Measurements from ENCODE around the gene SPAG16. TPM values are rescaled to one million over a fixed set of nuclear protein-coding genes. Genes with fewer than 3 reads are reported as not detected.
"Not testable (repeated sequence)": the region's sequence is repeated elsewhere in the genome, so short reads cannot be mapped to it uniquely, and the experiment has no call there.

Gene SPAG16
- total RNA-seq, 4 donors from 2014 or later, result 5.0 to 73.8 (median 21.6) TPM

- H3K27me3 ChIP-seq, result no peaks in the 10 kb centered on the region
- H3K36me3 ChIP-seq, result no peaks in the 10 kb centered on the region
- H3K9me3 ChIP-seq, result no peaks in the 10 kb centered on the region
- H3K4me1 ChIP-seq, result no peaks in the 10 kb centered on the region
- intact Hi-C loops (cut with DNase I; ENCODE audit: low total_unique reads), result no loop called here
- TF ChIP-seq POLR2A (IDR thresholded peaks at IDR 0.05), result no peak
- no peak for TF ChIP-seq CTCF (IDR thresholded peaks at IDR 0.05)
- no peak overlapping the region for H3K4me3 ChIP-seq
- no peak overlapping the region for H3K27ac ChIP-seq
- DNase-seq, result no peak
Observed at GRCh38 chr2:213376644-213377043, 92.4 kb downstream of the SPAG16 start.

- H3K9me3 ChIP-seq; H3K27me3 ChIP-seq; H3K4me1 ChIP-seq; H3K4me3 ChIP-seq; intact Hi-C loops (cut with DNase I; ENCODE audit: low total_unique reads); H3K27ac ChIP-seq; DNase-seq; H3K36me3 ChIP-seq: not testable (repeated sequence)
Observed at GRCh38 chr2:213407027-213407426, 122.8 kb downstream of the SPAG16 start.

- H3K27ac ChIP-seq; intact Hi-C loops (cut with DNase I; ENCODE audit: low total_unique reads); H3K9me3 ChIP-seq: not testable (repeated sequence)
Observed at GRCh38 chr2:213408426-213409070, 124.3 kb downstream of the SPAG16 start.

GRCh38 chr2:213410687-213411086 is 126.4 kb downstream of the SPAG16 start:
- DNase-seq; H3K27me3 ChIP-seq; intact Hi-C loops (cut with DNase I; ENCODE audit: low total_unique reads): not testable (repeated sequence)

More at GRCh38 chr2:213408426-213409070, 124.3 kb downstream of the SPAG16 start:
- not testable (repeated sequence) for H3K27me3 ChIP-seq, DNase-seq, H3K36me3 ChIP-seq, H3K4me3 ChIP-seq, H3K4me1 ChIP-seq

GRCh38 chr2:213411582-213412289 is 127.5 kb downstream of the SPAG16 start:
- Histone ChIP-seq H3K27me3 (no peaks in the 10 kb centered on the region), H3K9me3 (no peaks in the 10 kb centered on the region), H3K27ac (no peak overlapping the region), H3K4me3 (no peak overlapping the region), H3K4me1 (no peaks in the 10 kb centered on the region), H3K36me3 (no peaks in the 10 kb centered on the region)
- intact Hi-C loops (cut with DNase I; ENCODE audit: low total_unique reads), result no loop called here
- TF ChIP-seq POLR2A (IDR thresholded peaks at IDR 0.05) (no peak), CTCF (IDR thresholded peaks at IDR 0.05) (no peak)
- DNase-seq, result no peak

More at GRCh38 chr2:213410687-213411086, 126.4 kb downstream of the SPAG16 start:
- H3K4me1 ChIP-seq, H3K36me3 ChIP-seq, H3K4me3 ChIP-seq, H3K27ac ChIP-seq, H3K9me3 ChIP-seq: not testable (repeated sequence)

GRCh38 chr2:213415093-213415492 is 130.8 kb downstream of the SPAG16 start:
- no peaks in the 10 kb centered on the region for H3K9me3 ChIP-seq
- H3K4me1 ChIP-seq, result no peaks in the 10 kb centered on the region
- no peaks in the 10 kb centered on the region for H3K36me3 ChIP-seq
- no peak for DNase-seq
- intact Hi-C loops (cut with DNase I; ENCODE audit: low total_unique reads), result no loop called here
- H3K27ac ChIP-seq, result no peak overlapping the region
- TF ChIP-seq POLR2A (IDR thresholded peaks at IDR 0.05), result no peak
- TF ChIP-seq CTCF (IDR thresholded peaks at IDR 0.05), result no peak
- no peak overlapping the region for H3K4me3 ChIP-seq
- H3K27me3 ChIP-seq, result no peaks in the 10 kb centered on the region
